HUES64 (cell line): ENCODE results near the gene MAS1L.

Source experiments
- H3K27ac ChIP-seq: 2 replicates; pipeline ENCODE4 v1.7.0; 2013; ENCODE audit warnings: low read depth, low read length, inconsistent platforms
- H3K27me3 ChIP-seq: 2 replicates; pipeline ENCODE4 v1.6.1; 2013; ENCODE audit warnings: mild to moderate bottlenecking, low read length; ENCODE audit not compliant: insufficient read depth
- H3K36me3 ChIP-seq: 2 replicates; pipeline ENCODE4 v1.6.1; 2013; ENCODE audit warnings: mild to moderate bottlenecking, low read length; ENCODE audit not compliant: insufficient read depth
- H3K4me1 ChIP-seq: 2 replicates; pipeline ENCODE4 v1.6.1; 2013; ENCODE audit warnings: mild to moderate bottlenecking, low read length, moderate library complexity; ENCODE audit not compliant: insufficient read depth
- H3K4me3 ChIP-seq: 2 replicates; pipeline ENCODE4 v1.5.1; 2013; ENCODE audit warnings: mild to moderate bottlenecking, low read length, moderate library complexity
- H3K9ac ChIP-seq: 2 replicates; pipeline ENCODE4 v1.6.1; 2013; ENCODE audit warnings: mild to moderate bottlenecking, low read depth, low read length
- H3K9me3 ChIP-seq: 2 replicates; pipeline ENCODE4 v1.6.1; 2013; ENCODE audit warnings: low read depth, low read length; ENCODE audit not compliant: insufficient read depth
- WGBS: fragments of 150-250, 120-280 bp; methylation state at CpG from one replicate; pipeline ENCODE4 v1.1.7; 2013; ENCODE audit warnings: missing lambda C conversion rate; 5-methylcytosine and 5-hydroxymethylcytosine counted together

The MAS1L gene

DNA sequence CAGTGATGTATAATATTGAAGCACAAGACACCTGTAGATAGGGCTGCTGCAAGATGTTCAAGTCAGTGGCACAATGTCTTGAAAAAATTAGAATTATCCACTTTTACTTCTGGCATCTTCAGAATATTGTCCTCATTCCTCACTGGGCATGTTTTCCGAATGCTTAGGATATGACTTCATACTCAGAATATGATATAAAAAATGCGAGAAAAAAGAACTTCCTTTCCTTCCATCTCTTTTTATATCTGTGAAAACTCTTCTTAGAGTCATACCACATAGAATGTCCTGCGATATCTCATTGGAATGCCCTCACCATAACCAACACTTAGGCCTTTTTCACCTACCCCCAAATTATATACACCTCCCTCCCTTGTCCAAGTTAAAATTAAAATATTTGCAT is 4.6 kb downstream of the MAS1L start:
- Histone ChIP-seq H3K9me3 (no peaks in the 10 kb centered on the region), H3K27me3 (no peaks in the 10 kb centered on the region), H3K36me3 (no peaks in the 10 kb centered on the region), H3K4me3 (no peak overlapping the region), H3K27ac (no peak overlapping the region), H3K9ac (no peak overlapping the region), H3K4me1 (no peaks in the 10 kb centered on the region)
- WGBS, result 91% methylated on average over 2 of the region's 3 CpGs

DNA sequence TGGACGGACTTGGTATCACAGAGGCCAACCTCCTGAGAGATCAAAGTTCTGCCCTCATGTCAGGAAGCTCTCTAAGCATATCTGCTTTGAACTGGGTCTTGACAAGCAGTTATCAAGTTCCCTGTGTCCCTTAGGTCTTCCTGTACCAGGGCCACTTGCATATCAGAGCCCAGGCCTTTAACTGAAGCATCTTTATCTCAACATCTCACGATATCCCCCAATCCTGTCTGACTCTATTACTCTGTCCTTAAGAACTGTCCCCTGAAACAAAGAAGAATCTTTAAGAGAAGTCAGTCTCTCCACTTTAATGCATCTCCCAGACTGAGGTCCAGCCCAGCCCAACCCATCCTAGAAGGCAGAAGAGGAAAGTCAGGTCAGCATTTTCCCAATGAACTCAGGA is 8.2 kb downstream of the MAS1L start:
- no peaks in the 10 kb centered on the region for H3K27me3 ChIP-seq
- H3K9me3 ChIP-seq, result no peaks in the 10 kb centered on the region
- H3K4me3 ChIP-seq, result no peak overlapping the region
- no peaks in the 10 kb centered on the region for H3K4me1 ChIP-seq
- 85% methylated on average over 2 of the region's 2 CpGs for WGBS
- no peaks in the 10 kb centered on the region for H3K36me3 ChIP-seq
- H3K9ac ChIP-seq, result no peak overlapping the region
- no peak overlapping the region for H3K27ac ChIP-seq

DNA sequence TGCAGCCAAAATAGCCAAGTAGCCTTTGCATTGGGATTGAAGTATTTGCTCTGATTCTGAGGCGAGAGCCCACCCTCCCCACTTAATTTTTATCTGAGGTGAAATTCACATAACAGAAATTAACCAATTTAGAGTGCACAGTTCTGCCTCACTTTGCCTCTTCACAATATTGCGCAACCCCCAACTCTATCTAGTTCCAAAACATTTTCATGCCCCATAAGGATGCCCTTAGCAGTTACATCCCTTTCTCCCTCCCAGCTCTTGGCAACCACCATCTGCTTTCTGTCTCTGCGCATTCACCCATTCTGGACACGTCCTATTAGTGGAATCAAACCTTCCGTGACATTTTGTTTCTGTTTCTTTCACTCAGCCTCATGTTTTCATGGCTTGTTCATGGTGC is 9.0 kb downstream of the MAS1L start:
- 93% methylated on average over 5 of the region's 5 CpGs for WGBS
- Histone ChIP-seq H3K9me3 (no peaks in the 10 kb centered on the region), H3K27ac (no peak overlapping the region), H3K4me1 (no peaks in the 10 kb centered on the region), H3K9ac (no peak overlapping the region), H3K36me3 (no peaks in the 10 kb centered on the region), H3K4me3 (no peak overlapping the region), H3K27me3 (no peaks in the 10 kb centered on the region)

DNA sequence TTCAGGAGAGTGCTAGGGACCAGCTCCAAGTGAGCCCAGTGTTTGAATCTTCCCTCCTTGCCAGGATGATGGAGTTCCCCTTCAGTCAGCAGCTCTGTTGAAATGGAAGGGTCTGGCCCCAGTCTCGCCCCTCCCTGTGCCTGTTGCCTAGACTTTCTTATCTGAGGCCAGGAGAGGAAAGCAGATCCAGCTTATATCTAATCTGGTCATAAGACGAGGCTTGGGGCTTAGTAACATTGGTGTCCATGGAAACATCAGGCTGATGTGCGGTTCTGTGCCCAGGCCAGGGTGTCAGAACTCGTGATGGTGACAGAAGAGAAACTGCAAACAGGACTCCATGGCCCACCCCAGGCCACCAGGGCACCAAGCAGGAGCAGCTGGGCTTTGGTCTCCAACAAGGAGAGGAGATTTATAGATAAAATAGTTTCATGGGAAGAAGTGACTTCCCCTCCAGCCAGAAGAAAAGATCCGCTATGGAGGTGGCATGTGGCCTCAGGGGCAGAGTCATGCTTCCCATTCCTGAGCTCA is 9.8 kb downstream of the MAS1L start:
- 92% methylated on average over 5 of the region's 5 CpGs for WGBS
- no peak overlapping the region for H3K27ac ChIP-seq
- no peak overlapping the region for H3K9ac ChIP-seq

DNA sequence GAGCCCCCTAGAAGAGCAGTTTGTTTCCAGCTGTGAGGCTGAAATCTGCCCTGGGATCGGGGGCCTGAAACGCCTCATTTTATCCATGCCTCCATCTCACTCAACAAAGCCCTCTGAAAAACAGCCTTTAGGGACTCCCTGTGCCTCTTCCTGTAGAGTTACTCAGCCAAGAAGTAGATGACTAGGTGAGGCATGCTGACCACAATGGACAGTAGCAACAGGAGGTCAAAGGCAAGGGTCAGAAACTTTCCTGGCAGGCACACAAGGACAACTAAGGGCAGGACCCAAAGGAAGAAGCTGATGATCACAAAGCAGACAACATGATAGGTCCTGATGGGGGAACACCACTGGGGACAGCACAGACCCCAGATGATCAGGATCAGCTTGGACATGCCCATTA is 12.8 kb downstream of the MAS1L start:
- Histone ChIP-seq H3K36me3 (no peaks in the 10 kb centered on the region), H3K4me1 (no peaks in the 10 kb centered on the region), H3K27me3 (no peaks in the 10 kb centered on the region), H3K9ac (no peak overlapping the region), H3K27ac (no peak overlapping the region), H3K9me3 (no peaks in the 10 kb centered on the region), H3K4me3 (no peak overlapping the region)
- WGBS, result 75% methylated on average over 2 of the region's 2 CpGs

More for the DNA sequence above, 9.8 kb downstream of the MAS1L start:
- no peaks in the 10 kb centered on the region for H3K9me3 ChIP-seq
- no peak overlapping the region for H3K4me3 ChIP-seq
- H3K27me3 ChIP-seq, result no peaks in the 10 kb centered on the region
- H3K4me1 ChIP-seq, result no peaks in the 10 kb centered on the region
- H3K36me3 ChIP-seq, result no peaks in the 10 kb centered on the region

DNA sequence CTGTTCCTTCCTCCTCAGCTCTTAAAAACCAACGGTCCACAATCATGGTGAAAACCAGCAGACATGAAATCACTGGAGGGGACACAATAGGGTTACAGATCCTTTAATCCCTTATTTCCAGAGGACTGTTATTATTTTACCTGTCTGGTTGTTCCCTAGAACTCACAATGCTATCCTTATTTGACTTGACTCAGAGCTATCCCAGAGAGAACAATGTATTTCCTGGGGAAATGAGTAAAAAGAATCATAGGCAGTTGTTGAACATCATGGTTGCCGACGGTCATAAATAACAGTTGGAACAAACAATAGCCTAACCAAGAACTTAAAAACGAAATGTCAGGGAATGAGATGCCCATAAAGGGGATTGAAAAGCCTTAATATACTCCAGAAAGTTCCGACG is 21.5 kb downstream of the MAS1L start:
- Histone ChIP-seq H3K4me1 (no peaks in the 10 kb centered on the region), H3K27me3 (no peaks in the 10 kb centered on the region), H3K9me3 (no peaks in the 10 kb centered on the region), H3K9ac (no peak overlapping the region), H3K4me3 (no peak overlapping the region), H3K36me3 (no peaks in the 10 kb centered on the region), H3K27ac (no peak overlapping the region)
- 82% methylated on average over 6 of the region's 6 CpGs for WGBS

DNA sequence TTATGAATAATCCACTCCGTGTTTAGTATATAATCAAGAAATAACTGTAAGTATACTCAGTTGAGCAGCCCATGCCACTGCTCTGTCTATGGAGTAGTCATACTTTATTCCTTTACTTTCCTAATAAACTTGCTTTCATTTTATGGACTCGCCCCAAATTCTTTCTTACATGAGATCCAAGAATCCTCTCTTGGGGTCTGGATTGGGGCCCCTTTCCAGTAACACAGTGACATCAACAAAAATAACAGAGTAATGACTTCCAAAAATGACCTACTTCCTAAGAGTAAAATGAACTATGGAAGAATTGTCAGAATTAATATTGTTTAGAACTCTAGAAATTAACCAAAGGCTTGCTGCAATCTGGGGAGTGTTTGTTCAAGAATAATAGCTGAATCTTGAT is 22.0 kb downstream of the MAS1L start:
- H3K27ac ChIP-seq, result no peak overlapping the region
- H3K4me3 ChIP-seq, result no peak overlapping the region
- H3K4me1 ChIP-seq, result no peaks in the 10 kb centered on the region
- no peak overlapping the region for H3K9ac ChIP-seq
- WGBS, result 90% methylated on average over 1 of the region's 2 CpGs
- H3K9me3 ChIP-seq, result no peaks in the 10 kb centered on the region
- no peaks in the 10 kb centered on the region for H3K27me3 ChIP-seq
- no peaks in the 10 kb centered on the region for H3K36me3 ChIP-seq

DNA sequence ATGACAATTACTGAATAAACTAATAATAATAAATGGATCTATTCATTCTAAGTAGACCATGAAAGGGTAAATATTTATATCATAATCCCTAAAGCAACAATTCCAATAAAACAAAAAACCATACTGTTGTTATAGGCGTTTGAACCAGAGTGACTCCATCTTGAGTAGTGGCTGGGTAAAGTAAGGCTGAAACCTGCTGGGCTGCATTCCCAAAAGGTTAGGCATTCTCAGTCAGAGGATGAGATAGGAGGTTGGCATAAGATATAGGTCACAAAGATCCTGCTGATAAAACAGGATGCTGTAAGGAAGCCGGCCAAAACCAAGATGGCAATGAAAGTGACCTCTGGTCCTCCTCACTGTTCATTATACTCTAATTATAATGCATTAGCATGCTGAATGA is 22.5 kb downstream of the MAS1L start:
- H3K9ac ChIP-seq, result no peak overlapping the region
- H3K27me3 ChIP-seq, result no peaks in the 10 kb centered on the region
- H3K36me3 ChIP-seq, result no peaks in the 10 kb centered on the region
- H3K27ac ChIP-seq, result no peak overlapping the region
- H3K4me3 ChIP-seq, result no peak overlapping the region
- WGBS, result 93% methylated on average over 2 of the region's 2 CpGs
- no peaks in the 10 kb centered on the region for H3K9me3 ChIP-seq
- H3K4me1 ChIP-seq, result no peaks in the 10 kb centered on the region

DNA sequence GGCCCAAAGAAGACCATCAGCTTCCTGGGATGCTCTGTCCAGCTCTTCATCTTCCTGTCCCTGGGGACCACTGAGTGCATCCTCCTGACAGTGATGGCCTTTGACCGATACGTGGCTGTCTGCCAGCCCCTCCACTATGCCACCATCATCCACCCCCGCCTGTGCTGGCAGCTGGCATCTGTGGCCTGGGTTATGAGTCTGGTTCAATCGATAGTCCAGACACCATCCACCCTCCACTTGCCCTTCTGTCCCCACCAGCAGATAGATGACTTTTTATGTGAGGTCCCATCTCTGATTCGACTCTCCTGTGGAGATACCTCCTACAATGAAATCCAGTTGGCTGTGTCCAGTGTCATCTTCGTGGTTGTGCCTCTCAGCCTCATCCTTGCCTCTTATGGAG is 25.7 kb downstream of the MAS1L start:
- Histone ChIP-seq H3K36me3 (no peaks in the 10 kb centered on the region), H3K4me1 (no peaks in the 10 kb centered on the region), H3K4me3 (no peak overlapping the region), H3K9me3 (no peaks in the 10 kb centered on the region), H3K27ac (no peak overlapping the region), H3K27me3 (no peaks in the 10 kb centered on the region), H3K9ac (no peak overlapping the region)
- 94% methylated on average over 6 of the region's 6 CpGs for WGBS

DNA sequence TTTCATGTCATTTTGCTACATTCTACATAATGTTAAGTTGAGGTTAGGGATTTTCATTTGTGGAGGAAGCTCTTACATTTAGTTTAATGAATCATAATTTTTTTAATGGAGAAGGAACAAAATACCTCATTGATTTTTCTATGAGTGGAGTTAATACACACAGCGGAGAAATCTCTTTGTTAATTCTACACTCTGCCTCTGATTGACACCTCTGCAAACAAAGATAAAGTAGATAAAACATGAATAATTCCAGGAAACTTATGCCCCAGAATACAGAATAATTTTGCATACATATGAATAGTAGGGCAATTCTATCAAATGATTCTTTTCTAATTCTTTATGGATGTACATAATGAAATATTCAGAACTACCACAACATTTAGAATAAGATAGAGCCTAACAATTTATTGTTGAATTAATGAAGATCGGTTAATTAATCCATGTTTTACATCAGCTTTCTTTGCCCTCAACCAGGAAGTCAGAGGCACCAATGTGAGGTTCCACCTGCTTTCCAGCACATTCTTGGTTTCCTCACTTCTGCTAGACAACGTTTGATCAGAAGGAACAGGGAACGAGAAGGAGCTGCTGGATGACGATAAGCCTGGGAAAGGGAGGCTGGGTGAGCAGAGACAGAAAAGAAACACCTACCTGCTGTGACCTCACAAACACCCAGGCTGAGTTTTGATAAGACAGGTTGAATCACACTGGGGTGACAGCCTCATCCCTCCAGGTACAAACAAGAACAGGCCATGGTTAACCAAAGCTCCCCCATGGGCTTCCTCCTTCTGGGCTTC is 26.5 kb downstream of the MAS1L start:
- Histone ChIP-seq H3K36me3 (no peaks in the 10 kb centered on the region), H3K27ac (no peak overlapping the region)
- WGBS, result 69% methylated on average over 4 of the region's 5 CpGs

DNA sequence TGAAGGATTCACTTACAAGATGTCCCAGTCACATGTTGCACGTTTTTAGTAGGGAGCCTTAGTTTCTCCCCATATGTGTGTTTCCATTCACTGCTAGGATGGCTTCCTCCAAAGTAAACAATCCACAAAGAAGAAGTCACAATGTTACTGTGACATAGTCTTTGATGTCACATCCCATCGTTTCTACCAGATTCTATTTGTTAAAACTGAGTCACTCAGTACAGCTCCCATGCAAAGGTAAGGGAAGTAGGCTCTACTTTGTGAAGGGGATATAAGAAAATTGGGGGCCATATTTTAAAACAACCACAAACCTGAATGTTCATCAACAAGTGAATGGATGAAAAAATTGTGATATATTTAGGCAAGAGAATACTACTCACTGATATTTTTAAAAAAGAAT is 30.8 kb downstream of the MAS1L start, which contains the start of the genes OR11A1 and OR2H1:
OR11A1 (minus strand) TSS at position 101 of the 400 bp plus-strand sequence. CDS start 29,430 bp downstream, outside the sequence.
OR2H1 (plus strand) TSS at position 185 of the 400 bp plus-strand sequence. CDS start 4,615 bp downstream, outside the sequence.
- Histone ChIP-seq H3K27ac (no peak within 1 kb of the TSS), H3K9me3 (no peaks in the 10 kb centered on the region), H3K36me3 (no peaks in the 10 kb centered on the region), H3K9ac (no peak within 1 kb of the TSS), H3K27me3 (no peaks in the 10 kb centered on the region), H3K4me3 (no peak within 1 kb of the TSS), H3K4me1 (no peaks in the 10 kb centered on the region)
- 87% methylated on average over 2 of the region's 2 CpGs for WGBS

More for the DNA sequence above, 26.5 kb downstream of the MAS1L start:
- Histone ChIP-seq H3K4me3 (no peak overlapping the region), H3K9me3 (no peaks in the 10 kb centered on the region), H3K4me1 (no peaks in the 10 kb centered on the region), H3K9ac (no peak overlapping the region), H3K27me3 (no peaks in the 10 kb centered on the region)
